HG02588 (cell line): ENCODE results near the gene BAIAP2.

ENCODE experiments used
- ATAC-seq: cut with Tn5 transposase; IDR thresholded peaks from one replicate; pipeline ENCODE4 v1.9.1; 2021; ENCODE audit warnings: mild to moderate bottlenecking, moderate library complexity; ENCODE audit not compliant: unreplicated experiment

BAIAP2 gene

GRCh38 chr17:81121841-81122733 is 87.1 kb downstream of the BAIAP2 start:
- no peak for ATAC-seq

- ATAC-seq = no peak
Measured at GRCh38 chr17:81123052-81124048, 88.4 kb downstream of the BAIAP2 start.

- ATAC-seq = no peak
Measured at GRCh38 chr17:81124377-81124776, 89.4 kb downstream of the BAIAP2 start.

GRCh38 chr17:81125573-81126081 is 90.7 kb downstream of the BAIAP2 start:
- no peak for ATAC-seq

GRCh38 chr17:81126281-81127132 is 91.6 kb downstream of the BAIAP2 start:
- no peak for ATAC-seq

- no peak for ATAC-seq
Measured at GRCh38 chr17:81127133-81127455, 92.1 kb downstream of the BAIAP2 start.

GRCh38 chr17:81127526-81128177 is 92.7 kb downstream of the BAIAP2 start:
- no peak for ATAC-seq

- ATAC-seq = no peak
Measured at GRCh38 chr17:81128338-81128737, 93.4 kb downstream of the BAIAP2 start.

GRCh38 chr17:81128774-81129173 is 93.8 kb downstream of the BAIAP2 start:
- ATAC-seq = no peak

- ATAC-seq = no peak
Measured at GRCh38 chr17:81129289-81129688, 94.3 kb downstream of the BAIAP2 start.

- no peak for ATAC-seq
Measured at GRCh38 chr17:81129711-81130367, 94.9 kb downstream of the BAIAP2 start.

GRCh38 chr17:81130385-81131361 is 95.7 kb downstream of the BAIAP2 start:
- ATAC-seq = no peak

- no peak for ATAC-seq
Measured at GRCh38 chr17:81131486-81132196, 96.7 kb downstream of the BAIAP2 start.

GRCh38 chr17:81132197-81132540 is 97.2 kb downstream of the BAIAP2 start:
- ATAC-seq = no peak

GRCh38 chr17:81132770-81133723 is 98.1 kb downstream of the BAIAP2 start:
- no peak for ATAC-seq

- ATAC-seq = no peak
Measured at GRCh38 chr17:81134064-81134781, 99.3 kb downstream of the BAIAP2 start.
